Esophagus squamous epithelium (tissue), 5 donors: ENCODE results near the gene ULK4. TPM values are rescaled to one million over a fixed set of nuclear protein-coding genes. Genes with fewer than 3 reads are reported as not detected.

Source experiments
- DNase-seq: peaks from one replicate; lab custom pipeline; 2025; lab: John Stamatoyannopoulos, UW
- H3K27ac ChIP-seq, 4 donors: fragments of 200-600 bp; sonication (generic); one replicate each; pipeline ENCODE4 v1.5.1; 2016 to 2019; ENCODE audit warnings: mild to moderate bottlenecking in 1 of 4
- H3K27me3 ChIP-seq, 4 donors: fragments of 200-600 bp; sonication (generic); 1 replicate in 3 of 4; 2 replicates in 1 of 4; pipeline versions ENCODE4 v1.5.1 to v1.6.0; 2017 to 2021; ENCODE audit warnings: antibody characterized with exemption in 1 of 4
- H3K36me3 ChIP-seq, 3 donors: fragments of 200-600 bp; sonication (generic); one replicate each; pipeline ENCODE4 v1.5.1; 2016 to 2019
- H3K4me1 ChIP-seq, 3 donors: fragments of 200-600 bp; sonication (generic); one replicate each; pipeline ENCODE4 v1.5.1; 2017 to 2019
- H3K4me3 ChIP-seq, 4 donors: fragments of 200-600 bp; sonication (generic); 1 replicate in 3 of 4; 2 replicates in 1 of 4; pipeline ENCODE4 v1.5.1; 2016 to 2019; ENCODE audit warnings: mild to moderate bottlenecking in 2 of 4, moderate library complexity in 1 of 4
- H3K9me3 ChIP-seq, 3 donors: fragments of 200-600 bp; sonication (generic); one replicate each; pipeline ENCODE4 v1.5.1; 2016 to 2019
- POLR2A ChIP-seq, 4 donors: fragments of 450-650 bp; IDR thresholded peaks; one replicate each; pipeline ENCODE4 v1.6.1; 2017; ENCODE audit warnings: antibody characterized with exemption in 4 of 4, mild to moderate bottlenecking in 4 of 4, moderate library complexity in 3 of 4
- WGBS, 2 donors: methylation state at CpG; one replicate each; pipeline ENCODE4 v1.1.5; 2018; 5-methylcytosine and 5-hydroxymethylcytosine counted together
- intact Hi-C: fragments of 100-400 bp; cut with DNase I; formaldehyde crosslinking; loops from one replicate; pipeline ENCODE4 v1.15.0; 2022
- total RNA-seq, 4 donors: library from RNA; depleted of rRNA; stranded (reverse); fragments of >200 nt; gene quantifications; one replicate each; pipeline ENCODE4 v1.1.0, GENCODE V29; 2016
- TF ChIP-seq, protein P1 (sequence below), 6 experiments: fragments of 450-650 bp in 4 of 6; fragments of 200-600 bp in 2 of 6; sonication (generic) in 2 of 6; IDR thresholded peaks; one replicate each; pipeline ENCODE4 v1.5.1; 2016 to 2019; ENCODE audit warnings: antibody characterized with exemption in 6 of 6, mild to moderate bottlenecking in 4 of 6, moderate library complexity in 4 of 6
- donor health status: DM: yes; HTN: yes; CAD: no.

Gene ULK4
- total RNA-seq, 4 donors from 2014 or later: 2.2 to 11.4 (median 7.9) TPM

DNA sequence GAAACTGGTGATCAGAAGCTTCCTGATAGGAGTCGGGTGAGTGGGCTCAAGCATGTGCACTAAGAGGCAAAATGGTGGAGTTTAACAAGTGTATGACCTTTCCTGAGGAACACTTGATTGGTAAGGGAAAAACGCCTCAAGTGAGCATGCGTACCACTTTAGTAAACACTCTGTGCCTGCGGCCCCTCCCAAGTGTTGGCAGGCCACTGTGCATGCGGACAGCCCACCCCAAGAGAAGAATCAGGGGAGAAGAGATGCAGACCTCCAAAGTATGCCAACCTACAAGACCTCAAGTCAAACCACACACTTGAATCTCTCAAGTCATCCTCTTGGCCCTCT, 640.3 kb downstream of the ULK4 start:
- no peak for DNase-seq
- no peak for TF ChIP-seq POLR2A (IDR thresholded peaks at IDR 0.05)
- TF ChIP-seq, protein P1, sequence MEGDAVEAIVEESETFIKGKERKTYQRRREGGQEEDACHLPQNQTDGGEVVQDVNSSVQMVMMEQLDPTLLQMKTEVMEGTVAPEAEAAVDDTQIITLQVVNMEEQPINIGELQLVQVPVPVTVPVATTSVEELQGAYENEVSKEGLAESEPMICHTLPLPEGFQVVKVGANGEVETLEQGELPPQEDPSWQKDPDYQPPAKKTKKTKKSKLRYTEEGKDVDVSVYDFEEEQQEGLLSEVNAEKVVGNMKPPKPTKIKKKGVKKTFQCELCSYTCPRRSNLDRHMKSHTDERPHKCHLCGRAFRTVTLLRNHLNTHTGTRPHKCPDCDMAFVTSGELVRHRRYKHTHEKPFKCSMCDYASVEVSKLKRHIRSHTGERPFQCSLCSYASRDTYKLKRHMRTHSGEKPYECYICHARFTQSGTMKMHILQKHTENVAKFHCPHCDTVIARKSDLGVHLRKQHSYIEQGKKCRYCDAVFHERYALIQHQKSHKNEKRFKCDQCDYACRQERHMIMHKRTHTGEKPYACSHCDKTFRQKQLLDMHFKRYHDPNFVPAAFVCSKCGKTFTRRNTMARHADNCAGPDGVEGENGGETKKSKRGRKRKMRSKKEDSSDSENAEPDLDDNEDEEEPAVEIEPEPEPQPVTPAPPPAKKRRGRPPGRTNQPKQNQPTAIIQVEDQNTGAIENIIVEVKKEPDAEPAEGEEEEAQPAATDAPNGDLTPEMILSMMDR (IDR thresholded peaks at IDR 0.05): no peak
- Histone ChIP-seq H3K9me3 (no peaks in the 10 kb centered on the region), H3K27ac (no peak overlapping the region), H3K27me3 (no peaks in the 10 kb centered on the region), H3K36me3 (no peaks in the 10 kb centered on the region), H3K4me1 (peaks cover 1 to 22% (median 3%) of the 10 kb centered on the region in 3 donors), H3K4me3 (no peak overlapping the region)
- 89 to 95% methylated on average over 5 of the region's 5 CpGs for WGBS, 2 donors
- intact Hi-C loops: no loop called here

GRCh38 chr3:41320953-41321641, 640.8 kb downstream of the ULK4 start:
- H3K4me1 ChIP-seq: peaks cover 0 to 17% (median 3%) of the 10 kb centered on the region in 3 donors
- intact Hi-C loops: no loop called here
- DNase-seq: no peak
- no peak overlapping the region for H3K27ac ChIP-seq
- no peaks in the 10 kb centered on the region for H3K9me3 ChIP-seq
- H3K27me3 ChIP-seq: no peaks in the 10 kb centered on the region
- H3K4me3 ChIP-seq: no peak overlapping the region
- H3K36me3 ChIP-seq: no peaks in the 10 kb centered on the region
- TF ChIP-seq POLR2A (IDR thresholded peaks at IDR 0.05): no peak
- TF ChIP-seq, protein P1 (IDR thresholded peaks at IDR 0.05): no peak
- WGBS, 2 donors: 78 to 85% methylated on average over 8 of the region's 8 CpGs

- no peaks in the 10 kb centered on the region for H3K9me3 ChIP-seq
- H3K36me3 ChIP-seq: no peaks in the 10 kb centered on the region
- 38 to 60% methylated on average over 2 of the region's 2 CpGs for WGBS, 2 donors
- no peak overlapping the region for H3K27ac ChIP-seq
- no peaks in the 10 kb centered on the region for H3K27me3 ChIP-seq
- intact Hi-C loops: no loop called here
- no peak for DNase-seq
- peaks cover 0 to 4% (median 0%) of the 10 kb centered on the region in 3 donors for H3K4me1 ChIP-seq
- H3K4me3 ChIP-seq: no peak overlapping the region
- TF ChIP-seq, protein P1 (IDR thresholded peaks at IDR 0.05): no peak
Measured at GRCh38 chr3:41318520-41318919, 643.4 kb downstream of the ULK4 start.

DNA sequence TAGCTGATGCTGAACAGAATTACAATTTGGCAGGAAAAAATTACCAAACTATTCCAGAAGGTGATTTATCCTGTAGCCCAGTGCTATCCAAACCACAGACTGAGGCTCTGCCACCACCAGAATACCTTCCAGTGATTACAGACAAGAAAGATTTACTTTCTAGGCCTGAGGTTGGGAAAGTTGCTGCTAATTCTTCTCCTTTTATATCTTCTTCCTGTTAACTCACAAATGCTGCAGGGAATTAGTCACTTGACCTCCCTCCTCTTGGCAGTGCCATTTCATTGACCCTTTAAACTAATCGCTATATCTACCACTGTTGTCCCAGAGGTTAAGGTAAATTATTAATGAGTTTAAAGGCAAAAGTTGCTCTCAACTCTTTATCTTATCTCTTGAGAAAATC, 644.2 kb downstream of the ULK4 start:
- 83 to 91% methylated on average over 1 of the region's 1 CpG for whole genome bisulfite sequencing, 2 donors
- no peaks in the 10 kb centered on the region for H3K4me1 ChIP-seq
- no peaks in the 10 kb centered on the region for H3K36me3 ChIP-seq
- no peak overlapping the region for H3K27ac ChIP-seq
- no peak for DNase-seq
- H3K9me3 ChIP-seq: no peaks in the 10 kb centered on the region
- no peaks in the 10 kb centered on the region for H3K27me3 ChIP-seq
- no peak overlapping the region for H3K4me3 ChIP-seq
- TF ChIP-seq, protein P1 (IDR thresholded peaks at IDR 0.05): no peak
- no peak for TF ChIP-seq POLR2A (IDR thresholded peaks at IDR 0.05)
- intact Hi-C loops: no loop called here

DNA sequence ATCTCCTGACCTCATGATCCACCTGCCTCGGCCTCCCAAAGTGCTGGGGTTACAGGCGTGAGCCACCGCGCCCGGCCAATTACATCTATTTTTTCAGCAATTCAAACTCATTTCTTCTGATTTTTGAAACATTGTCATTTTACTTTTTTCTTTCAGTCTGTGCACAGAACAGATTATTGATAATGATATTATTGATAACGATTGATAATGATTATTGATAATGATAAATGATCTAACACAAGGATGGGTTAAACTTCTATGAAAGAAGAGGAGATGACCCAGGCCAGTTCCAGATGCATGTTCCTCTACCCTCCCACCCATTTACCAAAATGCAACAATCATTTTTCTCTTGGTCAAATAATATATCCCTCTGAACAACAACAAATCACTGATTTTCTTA, 644.6 kb downstream of the ULK4 start:
- no peak overlapping the region for H3K27ac ChIP-seq
- WGBS, 2 donors: 86 to 99% methylated on average over 6 of the region's 6 CpGs
- no peak for TF ChIP-seq POLR2A (IDR thresholded peaks at IDR 0.05)
- TF ChIP-seq, protein P1 (IDR thresholded peaks at IDR 0.05): no peak
- H3K4me3 ChIP-seq: no peak overlapping the region
- H3K9me3 ChIP-seq: no peaks in the 10 kb centered on the region
- intact Hi-C loops: no loop called here
- DNase-seq: no peak
- no peaks in the 10 kb centered on the region for H3K27me3 ChIP-seq
- no peaks in the 10 kb centered on the region for H3K36me3 ChIP-seq
- no peaks in the 10 kb centered on the region for H3K4me1 ChIP-seq
